Mucosa of descending colon (tissue), 3 donors: Measurements from ENCODE around the gene GTF2A1L. TPM values are rescaled to one million over a fixed set of nuclear protein-coding genes. Genes with fewer than 3 reads are reported as not detected.
"Not testable (repeated sequence)": the region's sequence is repeated elsewhere in the genome, so short reads cannot be mapped to it uniquely, and the experiment has no call there.

Experiments used
- ATAC-seq: fragments of 200-7000 bp; cut with Tn5 transposase; one replicate; pipeline ENCODE4 v1.9.1; 2020; ENCODE audit warnings: mild to moderate bottlenecking, moderate library complexity
- DNase-seq, 3 donors: peaks; one replicate each; pipeline ENCODE4 v3.0.0-alpha.2; 2020
- H3K36me3 ChIP-seq: fragments of 200-600 bp; one replicate; pipeline ENCODE4 v1.8.0; 2021; ENCODE audit warnings: low read depth, mild to moderate bottlenecking
- H3K4me1 ChIP-seq: fragments of 200-600 bp; one replicate; pipeline ENCODE4 v1.8.0; 2021; ENCODE audit warnings: low read depth, mild to moderate bottlenecking
- H3K4me3 ChIP-seq: fragments of 200-600 bp; one replicate; pipeline ENCODE4 v1.8.0; 2021; ENCODE audit warnings: mild to moderate bottlenecking
- H3K9me3 ChIP-seq: fragments of 200-600 bp; one replicate; pipeline ENCODE4 v1.8.0; 2021; ENCODE audit warnings: mild to moderate bottlenecking
- intact Hi-C, 2 donors: fragments of 100-400 bp; cut with DNase I in 1 of 2; cut with micrococcal nuclease in 1 of 2; formaldehyde crosslinking; loops; one replicate each; pipeline versions ENCODE4 v1.11.0 to v1.11.1; 2022; cut with DNase I, micrococcal nuclease
- total RNA-seq, 3 donors: library from RNA; stranded (reverse); fragmentation: NEBNext Ultra II Directional in 2 of 3; extraction: Animal tissue kit (Norgen Biotek cat#: 25700) in 2 of 3; gene quantifications; one replicate each; pipeline versions ENCODE4 v1.2.1 to v1.2.4, GENCODE V29; 2021 to 2023
- TF ChIP-seq, protein P1 (sequence below): fragments of 200-600 bp; IDR thresholded peaks from one replicate; pipeline ENCODE4 v1.8.0; 2022; ENCODE audit warnings: antibody characterized with exemption, mild to moderate bottlenecking
- donor health status: DM: no; HTN: no; CAD: no; lungs with moderate emphysema.
- donor health status: DM: no; HTN: no; CAD: no.
- donor health status: DM: no; HTN: yes; CAD: no.

The GTF2A1L gene
- total RNA-seq, 3 donors from 2014 or later, result 0.77 to 8.6 TPM; not detected in 1

DNA sequence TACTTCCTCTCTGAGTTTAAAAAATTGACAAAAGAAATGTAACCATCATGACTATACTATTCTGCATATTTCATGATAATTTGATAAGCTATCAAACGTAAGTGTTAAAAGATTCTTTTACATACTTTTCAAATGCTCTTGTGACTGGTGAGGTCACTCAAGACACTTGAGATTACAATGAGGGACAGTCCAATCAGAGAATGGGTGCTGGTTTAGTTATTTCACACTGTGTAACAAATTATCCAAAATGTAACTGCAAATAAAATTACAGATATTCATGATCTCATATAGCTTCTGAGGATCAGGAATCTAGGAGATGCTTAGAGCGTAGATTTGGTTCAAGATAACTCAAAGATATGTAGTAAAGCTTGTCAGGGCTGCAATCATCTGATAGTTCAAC is 4.4 kb upstream of the GTF2A1L start:
- Histone ChIP-seq H3K4me1 (no peaks in the 10 kb centered on the region), H3K4me3 (no peak overlapping the region), H3K36me3 (no peaks in the 10 kb centered on the region), H3K9me3 (no peaks in the 10 kb centered on the region)
- intact Hi-C loops, result no loop called here
- TF ChIP-seq, protein P1, sequence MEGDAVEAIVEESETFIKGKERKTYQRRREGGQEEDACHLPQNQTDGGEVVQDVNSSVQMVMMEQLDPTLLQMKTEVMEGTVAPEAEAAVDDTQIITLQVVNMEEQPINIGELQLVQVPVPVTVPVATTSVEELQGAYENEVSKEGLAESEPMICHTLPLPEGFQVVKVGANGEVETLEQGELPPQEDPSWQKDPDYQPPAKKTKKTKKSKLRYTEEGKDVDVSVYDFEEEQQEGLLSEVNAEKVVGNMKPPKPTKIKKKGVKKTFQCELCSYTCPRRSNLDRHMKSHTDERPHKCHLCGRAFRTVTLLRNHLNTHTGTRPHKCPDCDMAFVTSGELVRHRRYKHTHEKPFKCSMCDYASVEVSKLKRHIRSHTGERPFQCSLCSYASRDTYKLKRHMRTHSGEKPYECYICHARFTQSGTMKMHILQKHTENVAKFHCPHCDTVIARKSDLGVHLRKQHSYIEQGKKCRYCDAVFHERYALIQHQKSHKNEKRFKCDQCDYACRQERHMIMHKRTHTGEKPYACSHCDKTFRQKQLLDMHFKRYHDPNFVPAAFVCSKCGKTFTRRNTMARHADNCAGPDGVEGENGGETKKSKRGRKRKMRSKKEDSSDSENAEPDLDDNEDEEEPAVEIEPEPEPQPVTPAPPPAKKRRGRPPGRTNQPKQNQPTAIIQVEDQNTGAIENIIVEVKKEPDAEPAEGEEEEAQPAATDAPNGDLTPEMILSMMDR, result no peak
- DNase-seq (no peak), ATAC-seq (no peak)

DNA sequence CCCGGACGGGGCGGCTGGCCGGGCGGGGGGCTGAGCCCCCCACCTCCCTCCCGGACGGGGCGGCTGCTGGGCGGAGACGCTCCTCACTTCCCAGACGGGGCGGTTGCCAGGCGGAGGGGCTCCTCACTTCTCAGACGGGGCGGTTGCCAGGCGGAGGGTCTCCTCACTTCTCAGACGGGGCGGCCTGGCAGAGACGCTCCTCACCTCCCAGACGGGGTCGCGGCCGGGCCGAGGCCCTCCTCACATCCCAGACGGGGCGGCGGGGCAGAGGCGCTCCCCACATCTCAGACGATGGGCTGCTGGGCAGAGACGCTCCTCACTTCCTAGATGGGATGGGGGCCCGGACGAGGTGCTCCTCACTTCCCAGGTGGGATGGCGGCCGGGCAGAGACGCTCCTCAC is 3.1 kb upstream of the GTF2A1L start:
- ATAC-seq, H3K4me1 ChIP-seq, intact Hi-C loops, H3K36me3 ChIP-seq, DNase-seq, H3K9me3 ChIP-seq, H3K4me3 ChIP-seq: not testable (repeated sequence)

DNA sequence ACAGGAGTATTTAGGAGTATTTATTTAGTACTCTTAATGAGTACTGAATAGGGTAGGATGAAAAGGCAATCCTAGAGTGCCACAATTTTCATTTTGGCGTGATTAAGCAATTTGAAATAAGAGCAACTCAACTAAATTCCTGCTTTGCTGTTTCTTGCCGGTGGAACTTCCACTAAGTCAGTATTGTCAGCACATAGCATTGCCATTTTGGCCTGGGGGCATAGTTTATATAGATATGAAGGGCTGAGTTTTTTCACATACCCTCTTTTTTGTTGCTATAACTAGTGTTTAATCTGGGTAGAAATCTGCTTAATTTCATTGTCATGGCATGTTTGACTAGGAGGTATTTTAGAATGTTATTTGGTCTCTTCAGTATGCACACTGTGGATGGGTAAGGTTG is 1.9 kb downstream of the GTF2A1L start:
- TF ChIP-seq, protein P1, result no peak
- ATAC-seq (no peak), DNase-seq (no peak)
- H3K4me3 ChIP-seq, result no peak overlapping the region
- H3K4me1 ChIP-seq, result no peaks in the 10 kb centered on the region
- H3K9me3 ChIP-seq, result no peaks in the 10 kb centered on the region
- intact Hi-C loops, result no loop called here
- no peaks in the 10 kb centered on the region for H3K36me3 ChIP-seq

DNA sequence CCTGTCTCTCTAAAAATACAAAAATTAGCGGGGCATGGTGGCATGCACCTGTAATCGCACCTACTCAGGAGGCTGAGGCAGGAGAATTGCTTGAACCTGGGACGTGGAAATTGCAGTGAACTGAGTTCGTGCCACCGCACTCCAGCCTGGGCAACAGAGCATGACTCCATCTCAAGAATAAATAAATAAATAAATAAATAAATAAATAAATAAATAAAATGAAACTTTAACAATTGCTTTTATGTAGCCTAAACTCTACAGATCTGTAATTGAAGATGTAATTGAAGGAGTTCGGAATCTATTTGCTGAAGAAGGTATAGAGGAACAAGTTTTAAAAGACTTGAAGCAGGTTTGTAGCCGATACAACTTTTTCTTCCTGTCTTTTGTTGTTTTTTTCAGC is 2.9 kb downstream of the GTF2A1L start:
- DNase-seq (no peak), ATAC-seq (no peak)
- no peaks in the 10 kb centered on the region for H3K9me3 ChIP-seq
- no peaks in the 10 kb centered on the region for H3K36me3 ChIP-seq
- no peaks in the 10 kb centered on the region for H3K4me1 ChIP-seq
- no peak overlapping the region for H3K4me3 ChIP-seq
- TF ChIP-seq, protein P1, result no peak
- intact Hi-C loops, result no loop called here

DNA sequence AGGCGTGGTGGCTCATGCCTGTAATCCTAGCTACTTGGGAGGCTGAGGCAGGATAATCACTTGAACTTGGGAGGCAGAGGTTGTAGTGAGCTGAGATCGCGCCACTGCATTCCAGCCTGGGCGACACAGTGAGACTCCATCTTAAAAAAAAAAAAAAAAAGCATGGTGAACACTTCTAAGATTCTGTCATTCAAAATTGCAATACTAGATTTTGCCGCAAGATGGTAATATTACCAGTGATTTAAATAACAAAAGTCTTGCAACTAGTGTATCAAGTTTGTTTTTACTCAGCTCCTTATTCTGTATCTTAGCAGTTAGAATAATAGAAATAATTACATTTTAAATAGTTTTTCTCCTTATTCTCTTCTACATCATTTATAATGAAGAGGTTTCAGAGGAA is 5.0 kb downstream of the GTF2A1L start:
- intact Hi-C loops, ATAC-seq, H3K4me3 ChIP-seq: not testable (repeated sequence)

DNA sequence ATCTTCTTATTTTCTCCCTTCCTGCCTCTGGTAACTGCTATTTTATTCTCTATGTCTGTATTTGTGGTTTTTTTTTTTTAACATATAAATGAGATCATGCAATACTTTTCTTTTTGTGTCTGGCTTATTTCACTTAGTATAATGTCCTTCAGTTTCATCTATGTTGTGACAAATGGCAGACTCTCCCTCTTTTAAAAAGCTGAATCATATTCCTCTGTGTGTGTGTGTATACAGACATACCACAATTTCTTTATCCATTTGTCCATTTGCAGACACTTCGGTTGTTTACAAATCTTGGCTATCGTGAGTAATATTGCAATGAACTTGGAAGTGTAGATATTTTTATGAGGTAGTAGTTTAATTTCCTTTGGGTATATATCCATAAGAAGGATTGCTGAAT is 7.0 kb downstream of the GTF2A1L start:
- intact Hi-C loops, result no loop called here
- Histone ChIP-seq H3K4me3 (no peak overlapping the region), H3K9me3 (no peaks in the 10 kb centered on the region), H3K36me3 (no peaks in the 10 kb centered on the region), H3K4me1 (no peaks in the 10 kb centered on the region)
- DNase-seq (no peak), ATAC-seq (no peak)
- TF ChIP-seq, protein P1, result no peak

More for the DNA sequence above, 5.0 kb downstream of the GTF2A1L start:
- not testable (repeated sequence) for H3K9me3 ChIP-seq, DNase-seq, H3K36me3 ChIP-seq, H3K4me1 ChIP-seq

DNA sequence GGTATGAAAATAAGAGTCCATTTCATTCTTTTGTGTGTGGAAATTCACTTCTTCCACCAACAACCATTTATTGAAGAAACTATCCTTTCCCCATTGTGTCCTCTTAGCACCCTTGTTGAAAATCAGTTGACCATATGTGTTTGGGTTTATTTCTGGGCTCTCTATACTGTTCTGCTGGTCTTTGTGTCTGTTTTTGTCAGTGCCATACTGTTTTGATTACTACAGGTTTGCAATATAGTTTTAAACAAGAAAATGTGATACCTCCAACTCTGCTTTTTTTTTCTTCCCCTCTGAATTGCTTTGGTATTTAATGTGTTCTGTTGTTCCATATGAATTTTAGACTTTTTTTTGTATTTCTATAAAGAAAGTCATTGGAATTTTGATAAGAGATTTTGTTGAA is 8.4 kb downstream of the GTF2A1L start:
- no peaks in the 10 kb centered on the region for H3K36me3 ChIP-seq
- no peak for DNase-seq
- no peak overlapping the region for H3K4me3 ChIP-seq
- no peaks in the 10 kb centered on the region for H3K4me1 ChIP-seq
- TF ChIP-seq, protein P1, result no peak
- intact Hi-C loops, result no loop called here
- no peak for ATAC-seq
- no peaks in the 10 kb centered on the region for H3K9me3 ChIP-seq
